GM10847 (cell line): ENCODE measurements around the gene OR4X2.

Experiments
- POLR2A ChIP-seq: IDR thresholded peaks from 2 replicates; pipeline ENCODE4 v1.6.1; 2011; ENCODE audit not compliant: insufficient read length; ENCODE audit errors: extremely low read depth

OR4X2 gene, protein sequence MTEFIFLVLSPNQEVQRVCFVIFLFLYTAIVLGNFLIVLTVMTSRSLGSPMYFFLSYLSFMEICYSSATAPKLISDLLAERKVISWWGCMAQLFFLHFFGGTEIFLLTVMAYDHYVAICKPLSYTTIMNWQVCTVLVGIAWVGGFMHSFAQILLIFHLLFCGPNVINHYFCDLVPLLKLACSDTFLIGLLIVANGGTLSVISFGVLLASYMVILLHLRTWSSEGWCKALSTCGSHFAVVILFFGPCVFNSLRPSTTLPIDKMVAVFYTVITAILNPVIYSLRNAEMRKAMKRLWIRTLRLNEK

GRCh38 chr11:48244804-48245203 is at the start of gene OR4X2:
Gene OR4X2, plus strand, starts transcription at chr11:48245104. Its CDS starts 0 bp downstream, at chr11:48245104.
- TF ChIP-seq POLR2A, result no peak

DNA sequence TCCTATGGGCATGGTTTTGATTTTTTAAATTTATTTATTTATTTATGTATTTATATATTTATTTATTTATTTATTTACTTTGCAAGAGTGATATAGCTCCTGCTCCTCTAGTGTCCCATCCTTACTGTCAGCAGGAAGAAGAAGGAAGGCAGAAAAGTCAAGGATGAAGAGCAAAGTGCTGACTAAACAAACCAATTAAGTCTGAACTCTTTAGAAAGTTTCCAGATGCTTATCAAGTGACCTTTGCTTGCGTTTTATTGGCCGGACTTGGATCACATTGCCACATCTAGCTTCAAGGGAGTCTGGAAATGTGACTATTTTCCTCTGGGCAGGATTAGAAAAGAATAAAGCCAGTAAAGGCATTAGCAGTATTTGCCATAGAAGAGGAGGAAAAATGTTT is 37.0 kb upstream of the OR4X2 start:
- no peak for TF ChIP-seq POLR2A

GRCh38 chr11:48210052-48210451 is 34.9 kb upstream of the OR4X2 start:
- no peak for TF ChIP-seq POLR2A

DNA sequence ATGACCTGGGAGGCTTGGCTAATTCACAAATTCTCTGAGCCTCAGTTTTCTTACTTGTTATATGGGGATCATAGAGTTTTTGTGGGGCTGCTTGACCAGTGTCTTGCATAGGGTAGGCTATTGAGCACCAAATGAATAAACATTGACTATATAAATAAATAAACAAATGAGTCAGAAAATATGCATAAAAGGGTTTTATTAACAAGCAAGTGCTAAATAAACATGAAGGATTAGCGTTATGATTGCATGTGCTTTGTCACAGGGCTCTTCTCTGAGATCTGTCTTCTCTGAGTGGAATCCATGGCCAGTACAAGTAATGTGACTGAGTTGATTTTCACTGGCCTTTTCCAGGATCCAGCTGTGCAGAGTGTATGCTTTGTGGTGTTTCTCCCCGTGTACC is 28.4 kb upstream of the OR4X2 start, which contains the start of gene OR4B1:
Gene OR4B1 (plus strand): TSS at position 301 of the 400 bp plus-strand sequence. CDS start 0 bp downstream, at position 301.
- TF ChIP-seq POLR2A, result no peak

DNA sequence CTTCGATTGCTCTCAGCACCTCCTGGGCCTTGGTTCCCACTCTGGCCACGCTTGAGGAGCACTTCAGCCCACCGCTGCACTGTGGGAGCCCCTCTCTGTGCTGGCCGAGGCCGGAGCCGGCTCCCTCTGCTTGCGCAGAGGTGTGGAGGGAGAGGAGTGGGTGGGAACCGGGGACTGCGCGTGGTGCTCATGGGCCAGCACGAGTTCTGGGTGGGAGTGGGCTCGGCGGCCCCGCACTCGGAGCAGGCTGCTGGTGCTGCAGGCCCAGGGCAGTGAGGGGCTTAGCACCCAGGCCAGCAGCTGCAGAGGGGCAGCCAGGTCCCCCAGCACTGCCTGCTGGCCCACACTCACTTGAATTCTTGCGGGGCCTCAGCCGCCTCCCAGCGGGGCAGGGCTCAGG is 16.1 kb upstream of the OR4X2 start:
- TF ChIP-seq POLR2A, result no peak

DNA sequence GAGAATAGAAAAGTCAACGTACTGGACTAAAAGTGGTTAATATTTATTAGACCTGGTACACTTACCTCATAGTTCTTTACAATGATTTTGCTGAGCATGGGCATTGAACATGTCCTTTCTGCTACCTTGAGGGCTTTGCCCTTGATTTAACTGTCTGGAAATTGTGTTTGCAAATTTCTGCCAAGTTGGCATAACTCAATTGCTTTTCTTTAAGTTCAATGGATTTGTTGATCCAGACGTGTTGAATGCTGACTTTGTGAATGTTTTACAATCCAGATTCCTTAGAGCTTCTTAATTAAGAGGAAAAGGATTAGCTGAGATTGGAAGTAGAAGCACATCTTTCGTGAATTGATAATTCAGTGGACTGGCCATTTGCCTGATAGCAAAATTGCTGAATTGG is 7.2 kb upstream of the OR4X2 start:
- no peak for TF ChIP-seq POLR2A

DNA sequence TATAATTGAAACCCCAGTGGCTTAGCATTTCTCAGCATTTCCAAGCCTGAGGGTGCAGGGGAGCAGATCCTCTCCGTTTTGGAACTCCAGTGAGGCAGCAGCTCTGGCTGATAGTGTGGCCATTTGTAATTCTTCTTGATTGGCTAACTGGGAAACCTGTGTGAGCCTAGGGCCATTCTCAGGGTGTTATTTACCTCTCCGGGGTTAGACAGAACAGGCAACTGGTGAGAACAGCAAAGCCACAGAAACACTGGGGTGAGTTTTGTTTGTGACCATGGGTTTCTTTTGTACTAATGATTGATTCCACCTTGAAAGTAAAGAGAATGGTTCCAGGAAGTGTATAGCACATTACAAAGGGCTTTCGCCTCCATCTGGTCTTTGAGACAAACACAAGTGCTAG is 2.4 kb upstream of the OR4X2 start:
- no peak for TF ChIP-seq POLR2A

DNA sequence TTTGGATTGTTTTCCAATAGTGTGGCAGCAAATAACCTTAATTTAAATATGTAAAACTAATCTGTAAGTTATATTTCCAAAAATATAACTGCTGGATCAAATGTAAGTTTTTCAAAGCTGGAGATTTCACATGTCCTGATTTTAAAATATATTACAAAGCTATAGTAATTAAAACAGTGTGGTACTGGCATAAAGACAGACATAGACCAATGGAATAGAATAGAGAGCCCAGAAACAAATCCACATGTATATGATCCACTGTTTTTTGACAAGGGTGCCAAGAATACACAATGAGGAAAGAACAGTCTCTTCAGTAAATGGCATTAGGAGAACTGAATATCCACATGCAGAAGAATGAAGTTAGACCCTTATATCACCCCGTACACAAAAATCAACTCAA is 4.0 kb downstream of the OR4X2 start:
- no peak for TF ChIP-seq POLR2A

GRCh38 chr11:48261600-48261999 is 16.7 kb downstream of the OR4X2 start:
- no peak for TF ChIP-seq POLR2A

DNA sequence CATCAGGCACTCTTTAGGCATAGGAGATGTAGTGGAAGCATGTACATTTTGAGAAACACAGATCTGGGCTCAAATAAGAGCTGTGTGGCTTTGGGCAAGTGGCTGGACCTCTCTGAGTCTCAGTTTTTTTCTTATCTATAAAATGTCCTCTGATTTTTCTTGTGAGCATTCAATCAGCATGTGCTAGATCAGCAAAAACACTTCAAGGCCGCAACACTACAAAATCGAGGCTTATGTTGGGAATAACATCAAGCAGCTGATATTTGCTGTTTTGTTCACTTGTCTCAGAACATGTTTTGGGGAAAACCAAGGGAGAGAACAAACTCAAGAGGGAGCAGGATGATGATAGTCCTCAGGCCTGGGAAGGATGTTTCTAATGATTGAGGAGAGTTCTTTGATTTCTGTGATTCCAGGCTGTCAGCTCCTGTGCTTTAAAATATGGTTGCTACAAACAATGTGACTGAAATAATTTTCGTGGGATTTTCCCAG is 18.6 kb downstream of the OR4X2 start, which contains the start of gene OR4X1:
Gene OR4X1 (plus strand): TSS at position 439 of the 489 bp plus-strand sequence. CDS start 0 bp downstream, at position 439.
- TF ChIP-seq POLR2A, result no peak

- TF ChIP-seq POLR2A, result no peak
Observed at GRCh38 chr11:48270621-48271020, 25.7 kb downstream of the OR4X2 start.

DNA sequence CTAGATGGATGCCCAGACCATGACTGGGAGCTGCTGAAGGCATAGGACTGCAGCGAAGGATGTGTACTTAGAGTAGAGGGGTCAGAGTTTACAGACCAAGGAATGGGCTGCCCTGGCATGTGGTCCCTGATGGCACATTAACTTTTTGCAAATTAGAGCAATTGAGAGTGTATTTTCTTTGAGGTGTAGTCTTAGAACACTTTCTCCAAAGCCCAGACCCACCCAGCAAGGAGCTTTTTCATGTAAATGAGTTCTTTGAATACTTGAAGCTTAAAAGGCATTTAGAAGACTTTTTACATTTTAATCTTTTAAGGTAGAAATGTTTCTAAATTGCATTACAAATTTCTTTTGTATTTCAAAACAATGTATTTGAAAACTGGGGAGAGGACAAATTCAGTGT is 27.7 kb downstream of the OR4X2 start:
- TF ChIP-seq POLR2A, result no peak
